CD14-positive monocyte (primary cell): Measurements from ENCODE around the gene WLS. TPM values are rescaled to one million over a fixed set of nuclear protein-coding genes. Genes with fewer than 3 reads are reported as not detected.

ENCODE experiments used
- DNase-seq, 3 donors: peaks; one replicate each; pipeline ENCODE4 v3.0.0-alpha.2; 2011 to 2022
- H2AFZ ChIP-seq: 2 replicates; pipeline ENCODE4 v1.6.0; 2012; ENCODE audit warnings: mild to moderate bottlenecking, low read depth, low read length, inconsistent platforms; ENCODE audit not compliant: insufficient read depth, poor library complexity, severe bottlenecking
- H3K27ac ChIP-seq, 2 donors: 1 replicate in 1 of 2; 2 replicates in 1 of 2; pipeline ENCODE4 v1.5.1; 2012 to 2013; ENCODE audit warnings: low read length in 2 of 2, control low read depth in 1 of 2, inconsistent platforms in 1 of 2, low read depth in 1 of 2, mild to moderate bottlenecking in 1 of 2
- H3K27me3 ChIP-seq, 2 donors: one replicate each; pipeline versions ENCODE4 v1.6.0 to v1.6.1; 2011 to 2013; ENCODE audit warnings: low read length in 2 of 2; ENCODE audit not compliant: control insufficient read depth in 2 of 2, insufficient read depth in 2 of 2
- H3K36me3 ChIP-seq, 2 donors: replicated peaks in 1 of 2; 1 replicate in 1 of 2; 2 replicates in 1 of 2; pipeline versions ENCODE4 v1.5.1 to v1.6.1; 2012 to 2013; ENCODE audit warnings: low read length in 2 of 2, control low read depth in 1 of 2, inconsistent platforms in 1 of 2, mild to moderate bottlenecking in 1 of 2; ENCODE audit not compliant: insufficient read depth in 2 of 2, control insufficient read depth in 1 of 2
- H3K4me1 ChIP-seq, 2 donors: 1 replicate in 1 of 2; 2 replicates in 1 of 2; pipeline versions ENCODE4 v1.5.1 to v1.6.1; 2012 to 2013; ENCODE audit warnings: low read length in 2 of 2, control low read depth in 1 of 2, inconsistent platforms in 1 of 2, mild to moderate bottlenecking in 1 of 2, moderate library complexity in 1 of 2; ENCODE audit not compliant: insufficient read depth in 2 of 2, control insufficient read depth in 1 of 2
- H3K4me2 ChIP-seq: replicated peaks from 2 replicates; pipeline ENCODE3; 2012; ENCODE audit warnings: low read length, moderate library complexity, mild to moderate bottlenecking; ENCODE audit not compliant: poor library complexity, severe bottlenecking; ENCODE audit errors: extremely low read depth
- H3K4me3 ChIP-seq, 3 experiments: fragments of 200-600 bp in 1 of 3; sonication (generic) in 1 of 3; replicated peaks in 1 of 3; 1 replicate in 2 of 3; 2 replicates in 1 of 3; pipeline ENCODE4 v1.5.1; 2011 to 2013; ENCODE audit warnings: low read length in 3 of 3, mild to moderate bottlenecking in 3 of 3, control low read depth in 2 of 3, low read depth in 2 of 3, inconsistent platforms in 1 of 3, moderate library complexity in 1 of 3
- H3K79me2 ChIP-seq: 2 replicates; pipeline ENCODE4 v1.6.0; 2012; ENCODE audit warnings: mild to moderate bottlenecking, control low read depth, inconsistent platforms, low read length, moderate library complexity; ENCODE audit not compliant: insufficient read depth
- H3K9ac ChIP-seq: 2 replicates; pipeline ENCODE4 v1.6.0; 2017; ENCODE audit warnings: low read length, mild to moderate bottlenecking; ENCODE audit not compliant: insufficient read depth, poor library complexity, severe bottlenecking
- H3K9me3 ChIP-seq, 2 donors: replicated peaks in 1 of 2; 1 replicate in 1 of 2; 2 replicates in 1 of 2; pipeline versions ENCODE4 v1.5.1 to v1.6.1; 2012 to 2013; ENCODE audit warnings: low read length in 2 of 2, control low read depth in 1 of 2; ENCODE audit not compliant: control insufficient read depth in 1 of 2, insufficient read depth in 1 of 2
- H4K20me1 ChIP-seq: 2 replicates; pipeline ENCODE4 v1.6.0; 2012; ENCODE audit warnings: mild to moderate bottlenecking, low read length, control low read depth, moderate library complexity; ENCODE audit not compliant: insufficient read depth
- H3K27ac Mint-ChIP-seq, 7 donors: one replicate each; pipeline ENCODE4 v1.8.0; 2020; ENCODE audit warnings: mild to moderate bottlenecking in 7 of 7, mixed read lengths in 7 of 7, moderate library complexity in 6 of 7, inconsistent platforms in 2 of 7
- H3K27me3 Mint-ChIP-seq, 3 donors: one replicate each; pipeline ENCODE4 v1.8.0; 2021 to 2022; ENCODE audit warnings: low read depth in 3 of 3, mild to moderate bottlenecking in 3 of 3, mixed read lengths in 3 of 3, moderate library complexity in 3 of 3, inconsistent platforms in 1 of 3
- H3K36me3 Mint-ChIP-seq, 2 donors: one replicate each; pipeline ENCODE4 v1.8.0; 2020; ENCODE audit warnings: mixed read lengths in 2 of 2, inconsistent platforms in 1 of 2, mild to moderate bottlenecking in 1 of 2
- H3K4me1 Mint-ChIP-seq: one replicate; pipeline ENCODE4 v1.8.0; 2020; ENCODE audit warnings: mild to moderate bottlenecking, mixed read lengths
- H3K4me3 Mint-ChIP-seq, 2 donors: one replicate each; pipeline ENCODE4 v1.8.0; 2020; ENCODE audit warnings: mild to moderate bottlenecking in 2 of 2, mixed read lengths in 2 of 2, moderate library complexity in 1 of 2
- H3K9me3 Mint-ChIP-seq, 7 donors: one replicate each; pipeline ENCODE4 v1.8.0; 2020 to 2022; ENCODE audit warnings: mixed read lengths in 7 of 7, mild to moderate bottlenecking in 6 of 7, moderate library complexity in 6 of 7, inconsistent platforms in 2 of 7
- WGBS: methylation state at CpG from one replicate; pipeline ENCODE4 v1.1.5; 2013; ENCODE audit warnings: missing lambda C conversion rate; ENCODE audit not compliant: insufficient coverage; 5-methylcytosine and 5-hydroxymethylcytosine counted together
- intact Hi-C, 2 donors: fragments of 100-400 bp; cut with micrococcal nuclease; formaldehyde crosslinking; loops; one replicate each; pipeline versions ENCODE4 v1.15.0 to v1.15.1; 2023
- polyA plus RNA-seq, 3 donors: library from polyadenylated mRNA; depleted of rRNA in 1 of 3; unstranded in 2 of 3; stranded (reverse) in 1 of 3; fragments of 300-500 nt in 2 of 3; fragments of >200 nt in 1 of 3; fragmentation: Illumina TruSeq in 2 of 3; gene quantifications; 1 replicate in 2 of 3; 2 replicates in 1 of 3; pipeline ENCODE4 v1.2.3, GENCODE V29; 2012 to 2021
- TF ChIP-seq, protein P1 (sequence below): fragments of 200-600 bp; IDR thresholded peaks from one replicate; pipeline ENCODE4 v1.8.0; 2022; ENCODE audit warnings: antibody characterized with exemption, mild to moderate bottlenecking

The WLS gene
- polyA plus RNA-seq, 3 donors: 29.8 to 46.3 (median 34.6) TPM

DNA sequence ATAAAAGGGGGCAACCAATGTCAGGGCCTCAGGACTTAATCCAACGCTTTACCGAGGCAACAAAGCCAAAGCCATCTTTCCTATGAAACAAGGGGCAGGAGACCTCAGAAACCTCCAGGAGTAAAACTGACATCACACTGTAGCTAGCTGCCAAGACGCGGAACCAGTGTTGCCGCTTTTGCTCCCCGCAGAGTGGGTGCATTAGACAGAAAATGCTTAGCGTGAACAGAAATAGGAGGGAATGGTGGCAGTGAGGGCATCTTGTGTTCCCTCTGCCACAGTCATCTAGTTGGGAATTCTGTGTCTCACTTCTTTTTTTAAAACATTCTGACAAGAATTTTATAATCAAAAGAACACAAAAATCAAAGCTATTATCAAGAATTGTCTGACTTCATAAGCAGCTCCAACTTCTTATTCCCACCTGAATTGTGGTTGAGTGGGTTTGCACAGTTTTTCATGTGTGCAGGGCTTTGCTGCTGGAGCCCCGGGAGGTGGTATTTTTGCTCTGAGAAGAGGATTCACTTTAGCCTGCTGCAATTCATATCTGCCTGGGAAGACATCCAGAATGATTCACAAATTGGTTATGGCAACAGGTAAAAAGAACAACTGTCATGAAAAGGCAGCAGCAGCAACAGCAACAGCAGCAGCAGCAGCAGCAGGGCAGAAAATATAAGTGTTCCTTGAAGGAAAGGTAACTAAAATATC, 99.7 kb downstream of the WLS start:
- Histone ChIP-seq H3K36me3 (peaks cover 48 to 98% of the 10 kb centered on the region in 2 donors), H3K79me2 (no peaks in the 10 kb centered on the region), H3K9me3 (no peaks in the 10 kb centered on the region), H3K27me3 (no peaks in the 10 kb centered on the region), H4K20me1 (no peaks in the 10 kb centered on the region), H2AFZ (no peak overlapping the region), H3K4me2 (no peak overlapping the region), H3K9ac (no peak overlapping the region), H3K4me1 (no peaks in the 10 kb centered on the region), H3K4me3 (no peak overlapping the region), H3K27ac (no peak overlapping the region)
- H3K4me1 Mint-ChIP-seq: no peaks in the 10 kb centered on the region
- WGBS: 98% methylated on average over 7 of the region's 8 CpGs
- H3K36me3 Mint-ChIP-seq: peaks cover 81 to 90% of the 10 kb centered on the region in 2 donors
- H3K27me3 Mint-ChIP-seq: peaks cover 0 to 1% (median 1%) of the 10 kb centered on the region in 3 donors
- DNase-seq: no peak
- TF ChIP-seq, protein P1, sequence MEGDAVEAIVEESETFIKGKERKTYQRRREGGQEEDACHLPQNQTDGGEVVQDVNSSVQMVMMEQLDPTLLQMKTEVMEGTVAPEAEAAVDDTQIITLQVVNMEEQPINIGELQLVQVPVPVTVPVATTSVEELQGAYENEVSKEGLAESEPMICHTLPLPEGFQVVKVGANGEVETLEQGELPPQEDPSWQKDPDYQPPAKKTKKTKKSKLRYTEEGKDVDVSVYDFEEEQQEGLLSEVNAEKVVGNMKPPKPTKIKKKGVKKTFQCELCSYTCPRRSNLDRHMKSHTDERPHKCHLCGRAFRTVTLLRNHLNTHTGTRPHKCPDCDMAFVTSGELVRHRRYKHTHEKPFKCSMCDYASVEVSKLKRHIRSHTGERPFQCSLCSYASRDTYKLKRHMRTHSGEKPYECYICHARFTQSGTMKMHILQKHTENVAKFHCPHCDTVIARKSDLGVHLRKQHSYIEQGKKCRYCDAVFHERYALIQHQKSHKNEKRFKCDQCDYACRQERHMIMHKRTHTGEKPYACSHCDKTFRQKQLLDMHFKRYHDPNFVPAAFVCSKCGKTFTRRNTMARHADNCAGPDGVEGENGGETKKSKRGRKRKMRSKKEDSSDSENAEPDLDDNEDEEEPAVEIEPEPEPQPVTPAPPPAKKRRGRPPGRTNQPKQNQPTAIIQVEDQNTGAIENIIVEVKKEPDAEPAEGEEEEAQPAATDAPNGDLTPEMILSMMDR: no peak
- intact Hi-C loops: no loop called here
- H3K9me3 Mint-ChIP-seq: peaks cover 0 to 5% (median 2%) of the 10 kb centered on the region in 7 donors
- H3K4me3 Mint-ChIP-seq: no peak overlapping the region
- H3K27ac Mint-ChIP-seq: no peak overlapping the region

DNA sequence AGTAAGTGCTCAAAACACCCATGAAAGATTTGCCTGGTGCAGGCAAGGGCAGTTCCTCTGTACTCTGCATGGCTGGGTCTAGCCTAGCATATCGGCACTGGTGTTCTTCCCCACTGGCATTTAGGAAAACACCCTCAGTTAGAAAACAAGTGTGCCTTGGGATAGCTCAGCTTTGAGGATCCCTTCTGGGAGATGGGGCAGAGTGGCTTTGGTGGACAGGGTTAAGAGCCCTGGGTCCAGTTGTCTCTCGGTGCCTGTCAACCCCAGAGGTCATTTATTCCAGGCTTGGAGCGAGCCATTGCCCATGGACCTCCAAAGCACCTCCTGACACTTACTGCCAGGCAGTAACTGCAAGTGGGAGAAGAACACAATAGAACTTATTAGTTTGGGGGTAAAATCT, 101.1 kb downstream of the WLS start:
- Mint-ChIP-seq H3K27ac (no peak overlapping the region), H3K4me1 (no peaks in the 10 kb centered on the region), H3K4me3 (no peak overlapping the region), H3K27me3 (peaks cover 0 to 1% (median 0%) of the 10 kb centered on the region in 3 donors), H3K9me3 (peaks cover 0 to 5% (median 2%) of the 10 kb centered on the region in 7 donors), H3K36me3 (peaks cover 77 to 85% of the 10 kb centered on the region in 2 donors)
- WGBS: no CpG with 5 or more reads among the region's 3 CpGs
- Histone ChIP-seq H3K27ac (no peak overlapping the region), H4K20me1 (no peaks in the 10 kb centered on the region), H3K27me3 (no peaks in the 10 kb centered on the region), H3K36me3 (peaks cover 48 to 98% of the 10 kb centered on the region in 2 donors), H3K9me3 (no peaks in the 10 kb centered on the region), H3K9ac (no peak overlapping the region), H3K4me2 (no peak overlapping the region), H3K79me2 (no peaks in the 10 kb centered on the region), H3K4me3 (no peak overlapping the region), H2AFZ (no peak overlapping the region), H3K4me1 (no peaks in the 10 kb centered on the region)
- TF ChIP-seq, protein P1: no peak
- no peak for DNase-seq
- intact Hi-C loops: no loop called here
